Tibial artery (tissue), 4 donors: Measurements from ENCODE around the gene SMC1B.
A peak's percentile ranks its signal among the peaks of the same experiment; 100 is the strongest.

Source experiments
- DNase-seq, 2 donors: peaks; one replicate each; pipeline ENCODE4 v3.0.0-alpha.2; 2019
- H3K27ac ChIP-seq, 2 donors: fragments of 200-600 bp; sonication (generic) in 1 of 2; 1 replicate in 1 of 2; 2 replicates in 1 of 2; pipeline ENCODE4 v1.5.1; 2018 to 2019; ENCODE audit warnings: mild to moderate bottlenecking in 1 of 2
- H3K27me3 ChIP-seq, 2 donors: fragments of 200-600 bp; sonication (generic) in 1 of 2; one replicate each; pipeline versions ENCODE4 v1.5.1 to v1.6.0; 2016 to 2019
- H3K36me3 ChIP-seq, 3 donors: fragments of 200-600 bp; sonication (generic) in 2 of 3; one replicate each; pipeline ENCODE4 v1.5.1; 2016 to 2019; ENCODE audit warnings: mild to moderate bottlenecking in 2 of 3
- H3K4me1 ChIP-seq, 4 donors: fragments of 200-600 bp; sonication (generic) in 2 of 4; 1 replicate in 3 of 4; 2 replicates in 1 of 4; pipeline ENCODE4 v1.5.1; 2016 to 2019
- H3K4me3 ChIP-seq, 2 donors: fragments of 200-600 bp; sonication (generic) in 1 of 2; 1 replicate in 1 of 2; 2 replicates in 1 of 2; pipeline ENCODE4 v1.5.1; 2018 to 2019; ENCODE audit warnings: mild to moderate bottlenecking in 2 of 2
- H3K9me3 ChIP-seq, 3 donors: fragments of 200-600 bp; sonication (generic) in 1 of 3; one replicate each; pipeline ENCODE4 v1.5.1; 2016 to 2019
- intact Hi-C: fragments of 100-400 bp; cut with DNase I; formaldehyde crosslinking; loops from one replicate; pipeline ENCODE4 v1.15.0; 2023; ENCODE audit warnings: low total_unique reads
- TF ChIP-seq, protein P1 (sequence below), 2 experiments: fragments of 200-600 bp in 1 of 2; fragments of 450-650 bp in 1 of 2; IDR thresholded peaks; one replicate each; pipeline ENCODE4 v1.5.1; 2017 to 2019; ENCODE audit warnings: antibody characterized with exemption in 2 of 2, mild to moderate bottlenecking in 1 of 2, moderate library complexity in 1 of 2

The SMC1B gene

DNA sequence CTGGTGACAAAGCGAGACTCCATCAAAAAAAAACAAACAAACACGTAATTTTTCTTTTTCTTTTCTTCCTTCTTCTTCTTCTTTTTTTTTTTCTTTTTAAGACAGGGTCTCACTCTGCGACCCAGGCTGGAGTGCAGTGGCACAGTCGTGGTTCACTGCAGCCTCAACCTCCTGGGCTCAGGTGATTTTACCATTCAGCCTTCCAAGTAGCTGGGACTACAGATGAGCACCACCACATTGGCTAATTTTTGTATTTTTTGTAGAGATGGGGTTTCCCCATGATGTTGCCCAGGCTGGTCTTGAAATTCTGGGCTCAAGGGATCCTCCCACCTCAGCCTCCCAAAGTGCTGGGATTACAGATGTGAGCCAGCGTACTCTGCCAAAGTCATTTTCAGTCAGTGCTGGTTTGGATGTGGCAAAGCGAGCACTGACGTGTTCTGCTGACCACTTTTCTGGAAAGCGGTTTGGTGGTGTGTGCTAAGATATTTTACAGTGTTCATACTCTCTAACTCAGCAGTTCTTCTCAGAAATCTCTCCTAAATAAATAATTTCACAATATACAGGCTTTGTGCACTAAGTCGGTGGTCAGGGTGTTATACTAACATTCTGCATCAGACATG is 92.9 kb downstream of the SMC1B start:
- intact Hi-C loops = loop anchor here (10.0 kb wide), 1 partner anchor 114 kb away; no protein-coding TSS in a partner anchor
- Histone ChIP-seq H3K36me3 (peaks cover 23 to 35% (median 31%) of the 10 kb centered on the region in 3 donors), H3K27me3 (no peaks in the 10 kb centered on the region), H3K9me3 (no peaks in the 10 kb centered on the region), H3K4me1 (peaks cover 9 to 45% (median 27%) of the 10 kb centered on the region in 4 donors), H3K27ac (peak overlapping the region; percentile 82 to 83), H3K4me3 (no peak overlapping the region)
- DNase-seq = peak in 1 of 2 donors; percentile 63
- TF ChIP-seq, protein P1, sequence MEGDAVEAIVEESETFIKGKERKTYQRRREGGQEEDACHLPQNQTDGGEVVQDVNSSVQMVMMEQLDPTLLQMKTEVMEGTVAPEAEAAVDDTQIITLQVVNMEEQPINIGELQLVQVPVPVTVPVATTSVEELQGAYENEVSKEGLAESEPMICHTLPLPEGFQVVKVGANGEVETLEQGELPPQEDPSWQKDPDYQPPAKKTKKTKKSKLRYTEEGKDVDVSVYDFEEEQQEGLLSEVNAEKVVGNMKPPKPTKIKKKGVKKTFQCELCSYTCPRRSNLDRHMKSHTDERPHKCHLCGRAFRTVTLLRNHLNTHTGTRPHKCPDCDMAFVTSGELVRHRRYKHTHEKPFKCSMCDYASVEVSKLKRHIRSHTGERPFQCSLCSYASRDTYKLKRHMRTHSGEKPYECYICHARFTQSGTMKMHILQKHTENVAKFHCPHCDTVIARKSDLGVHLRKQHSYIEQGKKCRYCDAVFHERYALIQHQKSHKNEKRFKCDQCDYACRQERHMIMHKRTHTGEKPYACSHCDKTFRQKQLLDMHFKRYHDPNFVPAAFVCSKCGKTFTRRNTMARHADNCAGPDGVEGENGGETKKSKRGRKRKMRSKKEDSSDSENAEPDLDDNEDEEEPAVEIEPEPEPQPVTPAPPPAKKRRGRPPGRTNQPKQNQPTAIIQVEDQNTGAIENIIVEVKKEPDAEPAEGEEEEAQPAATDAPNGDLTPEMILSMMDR (IDR thresholded peaks at IDR 0.05) = no peak

DNA sequence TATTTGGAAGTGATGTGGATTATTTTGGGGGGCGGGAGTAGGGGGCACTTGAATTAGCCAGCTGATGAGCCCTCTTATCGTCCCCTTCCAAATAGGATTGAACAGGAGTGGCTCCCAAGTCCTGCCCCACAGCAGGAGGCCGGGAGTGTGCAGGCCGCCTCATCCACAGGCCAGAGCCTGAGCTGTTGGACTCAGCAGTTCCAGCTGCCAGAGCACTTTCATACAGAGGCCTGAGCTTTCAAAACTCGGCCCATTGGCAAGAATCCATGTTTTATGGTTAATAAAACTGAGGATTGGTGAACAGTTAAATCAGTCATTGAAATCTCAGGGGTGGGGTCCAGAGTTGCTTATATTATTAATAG is 94.1 kb downstream of the SMC1B start:
- Histone ChIP-seq H3K4me3 (no peak overlapping the region), H3K9me3 (no peaks in the 10 kb centered on the region), H3K27me3 (no peaks in the 10 kb centered on the region), H3K4me1 (peaks cover 9 to 45% (median 27%) of the 10 kb centered on the region in 4 donors), H3K36me3 (peaks cover 20 to 25% (median 23%) of the 10 kb centered on the region in 3 donors), H3K27ac (peak overlapping the region; percentile 82 to 83)
- TF ChIP-seq, protein P1 (IDR thresholded peaks at IDR 0.05) = no peak
- intact Hi-C loops = loop anchor here (2.0 kb wide), 1 partner anchor 49 kb away; no protein-coding TSS in a partner anchor
- no peak for DNase-seq

DNA sequence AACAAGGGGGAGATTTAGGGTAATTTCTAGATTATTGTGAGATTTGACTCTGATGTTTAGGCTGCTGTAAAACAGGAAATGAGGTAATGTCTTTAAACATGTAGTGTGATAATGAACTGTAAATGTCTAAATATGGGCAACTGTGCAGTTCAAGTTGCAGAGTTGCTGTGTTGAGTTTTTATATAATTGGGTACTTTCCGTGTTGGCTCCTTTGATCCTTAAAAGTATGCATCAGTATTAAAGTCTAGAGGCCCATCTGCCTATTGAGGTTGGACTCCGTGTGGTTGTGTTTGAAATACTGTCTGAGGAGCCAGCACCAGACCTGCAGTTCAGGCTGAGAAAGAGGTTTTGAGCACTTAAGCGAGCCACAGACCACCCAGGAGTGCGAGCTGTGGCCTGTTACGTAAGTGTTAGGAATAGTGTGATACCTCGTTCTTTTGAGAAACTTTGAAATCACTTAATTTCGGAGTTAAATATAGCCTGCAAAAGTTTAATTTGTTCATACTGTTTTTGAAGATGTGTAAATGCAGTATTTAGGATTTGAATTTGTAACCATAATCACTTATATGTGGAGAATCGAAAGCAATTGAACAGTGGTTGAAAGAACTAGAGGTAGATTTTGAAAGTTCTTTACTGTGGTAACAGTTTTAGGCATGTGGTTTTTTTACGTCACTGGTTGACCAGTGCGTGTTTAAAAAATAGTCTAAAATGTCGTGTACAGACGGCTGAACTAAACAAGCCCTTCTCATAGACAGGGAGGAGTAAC is 94.7 kb downstream of the SMC1B start:
- Histone ChIP-seq H3K4me3 (peak overlapping the region in 1 of 2 donors; percentile 32), H3K36me3 (peaks cover 14 to 19% (median 19%) of the 10 kb centered on the region in 3 donors), H3K27me3 (no peaks in the 10 kb centered on the region), H3K27ac (peak overlapping the region; percentile 82 to 83), H3K9me3 (no peaks in the 10 kb centered on the region), H3K4me1 (peaks cover 9 to 48% (median 27%) of the 10 kb centered on the region in 4 donors)
- DNase-seq = no peak
- intact Hi-C loops = loop anchor here (2.0 kb wide), 1 partner anchor 48 kb away; no protein-coding TSS in a partner anchor
- TF ChIP-seq, protein P1 (IDR thresholded peaks at IDR 0.05) = no peak

DNA sequence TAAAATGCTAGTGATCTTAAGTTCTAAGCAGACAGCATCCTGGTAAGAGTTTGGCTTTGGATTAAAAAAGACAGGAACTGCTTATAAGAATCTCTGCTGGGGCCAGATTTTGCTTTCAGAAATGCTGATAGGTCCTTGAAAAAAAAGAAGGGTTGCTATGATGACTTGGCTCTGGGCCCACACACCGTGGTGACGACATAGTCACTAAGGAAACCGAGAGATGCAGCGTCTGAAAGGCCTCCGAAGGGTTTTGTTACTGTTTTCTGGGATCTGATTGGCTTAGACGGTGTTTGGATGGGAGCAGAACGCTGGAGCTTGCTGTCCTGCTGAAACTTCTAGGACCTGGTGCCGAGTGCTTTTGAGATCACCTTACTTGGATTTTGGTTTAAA is 95.2 kb downstream of the SMC1B start:
- Histone ChIP-seq H3K4me1 (peaks cover 9 to 48% (median 27%) of the 10 kb centered on the region in 4 donors), H3K4me3 (peak overlapping the region in 1 of 2 donors; percentile 32), H3K27ac (peak overlapping the region; percentile 82 to 83), H3K27me3 (no peaks in the 10 kb centered on the region), H3K9me3 (no peaks in the 10 kb centered on the region), H3K36me3 (peaks cover 8 to 13% (median 13%) of the 10 kb centered on the region in 3 donors)
- peak; percentile 90 to 92 for DNase-seq
- intact Hi-C loops = loop anchor here (2.0 kb wide), 1 partner anchor 47 kb away; no protein-coding TSS in a partner anchor
- TF ChIP-seq, protein P1 (IDR thresholded peaks at IDR 0.05) = no peak

DNA sequence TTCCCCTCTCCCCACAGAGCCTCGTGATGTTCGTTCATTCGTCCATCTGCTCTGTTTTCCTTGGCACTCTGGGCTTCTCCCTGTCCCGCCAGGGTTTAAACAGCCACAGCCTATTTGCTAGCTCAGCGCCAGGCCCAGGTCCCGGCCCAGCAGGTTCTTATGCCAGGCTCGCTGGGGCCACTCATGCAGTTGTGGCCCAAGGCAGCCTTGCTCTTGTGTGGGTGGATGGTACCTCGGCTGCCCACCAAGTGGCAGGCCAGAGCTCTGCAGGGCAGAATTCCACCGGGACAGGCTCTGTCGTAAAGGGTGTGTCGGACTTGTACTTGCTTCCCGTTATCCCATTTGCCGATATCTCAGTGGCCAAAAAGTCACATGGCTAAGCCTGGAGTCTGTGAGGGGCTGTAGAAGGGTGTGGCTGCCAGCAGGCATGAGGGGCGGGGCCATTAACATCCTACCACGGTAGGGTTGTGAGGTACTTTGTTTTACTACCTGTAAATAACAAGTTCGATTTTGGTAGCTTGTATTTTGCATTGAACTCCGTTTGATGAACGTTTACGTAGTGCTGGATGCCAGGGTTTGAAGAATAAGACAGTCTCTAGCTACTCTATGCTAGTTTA is 95.7 kb downstream of the SMC1B start:
- H3K36me3 ChIP-seq = peaks cover 4 to 8% (median 8%) of the 10 kb centered on the region in 3 donors
- TF ChIP-seq, protein P1 (IDR thresholded peaks at IDR 0.05) = peak; percentile 68 to 81
- intact Hi-C loops = loop anchor here (2.0 kb wide), 1 partner anchor 47 kb away; no protein-coding TSS in a partner anchor
- no peaks in the 10 kb centered on the region for H3K27me3 ChIP-seq
- no peaks in the 10 kb centered on the region for H3K9me3 ChIP-seq
- peak overlapping the region in 1 of 2 donors; percentile 32 for H3K4me3 ChIP-seq
- H3K4me1 ChIP-seq = peaks cover 9 to 48% (median 27%) of the 10 kb centered on the region in 4 donors
- peak overlapping the region; percentile 82 to 83 for H3K27ac ChIP-seq
- peak; percentile 87 to 96 for DNase-seq
